Heart right ventricle (tissue), 16 donors: ENCODE measurements around the gene MID1. TPM values are rescaled to one million over a fixed set of nuclear protein-coding genes. Genes with fewer than 3 reads are reported as not detected.

Experiments used
- ATAC-seq, 8 donors: fragments of 200-7000 bp; cut with Tn5 transposase; one replicate each; pipeline ENCODE4 v1.9.1; 2020; ENCODE audit warnings: mild to moderate bottlenecking in 8 of 8, moderate library complexity in 8 of 8, moderate number of reproducible peaks in 1 of 8
- DNase-seq, 2 donors: peaks; one replicate each; pipeline ENCODE4 v3.0.0-alpha.2; 2020
- H3K27ac ChIP-seq, 10 donors: fragments of 200-600 bp; sonication (generic) in 2 of 10; one replicate each; pipeline versions ENCODE4 v1.5.0 to v1.8.0; 2020 to 2022; ENCODE audit warnings: mild to moderate bottlenecking in 3 of 10
- H3K27me3 ChIP-seq, 7 donors: fragments of 200-600 bp; one replicate each; pipeline ENCODE4 v1.8.0; 2021 to 2022; ENCODE audit warnings: mild to moderate bottlenecking in 2 of 7
- H3K36me3 ChIP-seq, 9 donors: fragments of 200-600 bp; sonication (generic) in 1 of 9; one replicate each; pipeline versions ENCODE4 v1.5.0 to v1.8.0; 2020 to 2022; ENCODE audit warnings: mild to moderate bottlenecking in 2 of 9
- H3K4me1 ChIP-seq, 9 donors: fragments of 200-600 bp; sonication (generic) in 1 of 9; one replicate each; pipeline versions ENCODE4 v1.5.0 to v1.8.0; 2020 to 2022; ENCODE audit warnings: mild to moderate bottlenecking in 4 of 9
- H3K4me3 ChIP-seq, 10 donors: fragments of 200-600 bp; sonication (generic) in 2 of 10; one replicate each; pipeline versions ENCODE4 v1.5.0 to v1.8.0; 2020 to 2022; ENCODE audit warnings: mild to moderate bottlenecking in 7 of 10, moderate library complexity in 2 of 10
- H3K9me3 ChIP-seq, 11 donors: fragments of 200-600 bp in 10 of 11; sonication (generic) in 2 of 11; one replicate each; pipeline versions ENCODE4 v1.5.0 to v1.8.0; 2013 to 2022; ENCODE audit warnings: mild to moderate bottlenecking in 2 of 11, control low read depth in 1 of 11, moderate library complexity in 1 of 11
- CTCF ChIP-seq, 9 donors: fragments of 200-600 bp; sonication (generic) in 2 of 9; IDR thresholded peaks; one replicate each; pipeline versions ENCODE4 v1.5.0 to v1.8.0; 2021 to 2022; ENCODE audit warnings: antibody characterized with exemption in 9 of 9, mild to moderate bottlenecking in 5 of 9, moderate library complexity in 1 of 9
- WGBS, 2 donors: extraction: QIAGEN DNeasy Blood & Tissue Kit; methylation state at CpG; one replicate each; pipeline ENCODE4 v1.1.7; 2013; ENCODE audit warnings: inconsistent platforms in 1 of 2; 5-methylcytosine and 5-hydroxymethylcytosine counted together
- intact Hi-C, 10 donors: fragments of 100-400 bp; cut with DNase I; formaldehyde crosslinking; loops; one replicate each; pipeline versions ENCODE4 v1.11.1 to v1.14.2; 2022
- polyA plus RNA-seq, 2 donors: library from polyadenylated mRNA; stranded (reverse); fragments of 200-250 nt; gene quantifications; one replicate each; pipeline ENCODE4 v1.2.3, GENCODE V29; 2013
- total RNA-seq, 10 donors: library from RNA; stranded (reverse); fragmentation: NEBNext Ultra II Directional in 3 of 10; extraction: Animal tissue kit (Norgen Biotek cat#: 25700) in 3 of 10; gene quantifications; one replicate each; pipeline versions ENCODE4 v1.2.1 to v1.2.4, GENCODE V29; 2021 to 2023
- donor health status: Arrhythmogenic right ventricular cardiomyopathy.
- donor health status: ischemic (EF 13 %, LVEDD 7.1; RV severe dilation, severe dysfunction).
- donor health status: healthy with polysubstance abuse.
- donor health status: DM: no; HTN: yes; CAD: no.
- donor health status: DM: no; HTN: no; CAD: no.
- donor health status: ischemic (EF 25% LVEDD 6.9; RV normal size, moderate dysfunction).
- donor health status: ischemic (EF 25% LVEDD 5.7; RV mildly dilated, moderate dysfunction).
- donor health status: healthy.
- donor health status: DM: yes; HTN: yes; CAD: no.
- donor health status: Ischemic cardiomyopathy.
- donor health status: ischemic (EF 35%, LVEDD 5.7; RV mildly dilated, moderate dysfunction).
- donor health status: nonischemic (EF 11% LVEDD 7.7; RV severe dilation, severe dysfunction).
- donor health status: DM: yes; HTN: yes; CAD: no.
- donor health status: PGD.
- donor health status: ischemic (EF 29% LVEDD 5.4; RV normal size, mild dysfunction).
- donor health status: nonischemic (EF 23%, LVEDD 6.1; RV moderate dilation, normal function).

MID1 gene
- total and polyA plus RNA-seq, 12 donors = 1.4 to 22.6 (median 7.2) TPM

GRCh38 chrX:10492250-10492649 is 128.1 kb downstream of the MID1 start:
- intact Hi-C loops = no loop called here
- Histone ChIP-seq H3K9me3 (no peaks in the 10 kb centered on the region), H3K36me3 (no peaks in the 10 kb centered on the region), H3K27me3 (no peaks in the 10 kb centered on the region), H3K27ac (peak overlapping the region in 5 of 10 donors; percentile 22 to 65 (median 53)), H3K4me1 (peaks cover 0 to 24% (median 8%) of the 10 kb centered on the region in 9 donors), H3K4me3 (no peak overlapping the region)
- no peak for TF ChIP-seq CTCF (IDR thresholded peaks at IDR 0.05)
- ATAC-seq (peak in 5 of 8 donors; percentile 49 to 83 (median 63)), DNase-seq (no peak)

GRCh38 chrX:10486373-10486772 is 134.0 kb downstream of the MID1 start:
- H3K9me3 ChIP-seq = no peaks in the 10 kb centered on the region
- no peak for TF ChIP-seq CTCF (IDR thresholded peaks at IDR 0.05)
- no peak for DNase-seq
- intact Hi-C loops = loop anchor here in 2 of 10 donors (5.0 to 10.0 kb wide), 2 partner anchors 88 to 91 kb away; no protein-coding TSS in a partner anchor
- no peaks in the 10 kb centered on the region for H3K36me3 ChIP-seq
- no peak overlapping the region for H3K4me3 ChIP-seq
- no peaks in the 10 kb centered on the region for H3K27me3 ChIP-seq
- H3K4me1 ChIP-seq = peaks cover 0 to 51% (median 30%) of the 10 kb centered on the region in 9 donors
- 46 to 47% methylated on average over 3 of the region's 3 CpGs for WGBS, 2 donors
- H3K27ac ChIP-seq = peak overlapping the region in 6 of 10 donors; percentile 22 to 92 (median 66)
- ATAC-seq = peak in 1 of 8 donors; percentile 59

GRCh38 chrX:10485326-10485725 is 135.1 kb downstream of the MID1 start:
- ATAC-seq (no peak), DNase-seq (no peak)
- Histone ChIP-seq H3K27ac (peak overlapping the region in 5 of 10 donors; percentile 62 to 92 (median 78)), H3K4me3 (no peak overlapping the region), H3K4me1 (peaks cover 0 to 51% (median 30%) of the 10 kb centered on the region in 9 donors), H3K27me3 (no peaks in the 10 kb centered on the region), H3K36me3 (peaks cover 0 to 4% (median 0%) of the 10 kb centered on the region in 9 donors), H3K9me3 (no peaks in the 10 kb centered on the region)
- no peak for TF ChIP-seq CTCF (IDR thresholded peaks at IDR 0.05)
- intact Hi-C loops = loop anchor here in 2 of 10 donors (5.0 to 10.0 kb wide), 2 partner anchors 89 to 92 kb away; no protein-coding TSS in a partner anchor
- WGBS, 2 donors = 89 to 90% methylated on average over 3 of the region's 3 CpGs

GRCh38 chrX:10484683-10485247 is 135.6 kb downstream of the MID1 start:
- no peaks in the 10 kb centered on the region for H3K9me3 ChIP-seq
- H3K27ac ChIP-seq = peak overlapping the region in 7 of 10 donors; percentile 68 to 92 (median 85)
- peaks cover 0 to 51% (median 30%) of the 10 kb centered on the region in 9 donors for H3K4me1 ChIP-seq
- H3K36me3 ChIP-seq = peaks cover 0 to 6% (median 0%) of the 10 kb centered on the region in 9 donors
- H3K27me3 ChIP-seq = no peaks in the 10 kb centered on the region
- no peak for TF ChIP-seq CTCF (IDR thresholded peaks at IDR 0.05)
- WGBS, 2 donors = 86 to 87% methylated on average over 7 of the region's 7 CpGs
- ATAC-seq = no peak
- no peak overlapping the region for H3K4me3 ChIP-seq
- intact Hi-C loops = loop anchor here in 3 of 10 donors (5.0 to 10.0 kb wide), 4 partner anchors 90 to 133 kb away; no protein-coding TSS in a partner anchor
- DNase-seq = no peak
